GM12878 (cell line): ENCODE data around the gene ADNP2. TPM values are rescaled to one million over a fixed set of nuclear protein-coding genes. Genes with fewer than 3 reads are reported as not detected.

Source experiments
- ATAC-seq: fragments of 200-7000 bp; cut with Tn5 transposase; 3 replicates; pipeline ENCODE4 v1.9.1; 2020; ENCODE audit warnings: mild to moderate bottlenecking, moderate library complexity
- BruUV-seq: library from RNA; stranded (reverse); fragments of 400-500 nt; replicated peaks from 2 replicates; lab custom pipeline; 2021; lab: Mats Ljungman, UMichigan
- CTCF ChIA-PET: fragments of 300-600 bp; sonication (Branson Sonifier 250); formaldehyde crosslinking; extraction: SDS; loops from one replicate; lab custom pipeline; 2021; ENCODE audit warnings: inconsistent platforms; lab: Yijun Ruan, JAX
- POLR2A ChIA-PET: fragments of 350-600 bp; formaldehyde crosslinking; extraction: SDS; loops from one replicate; lab custom pipeline; 2021; ENCODE audit warnings: inconsistent platforms; lab: Charles Lee
- RAD21 ChIA-PET: fragments of 300-600 bp; sonication (Branson Sonifier 250); formaldehyde crosslinking; loops from one replicate; lab custom pipeline; 2023; ENCODE audit warnings: antibody characterized with exemption; ENCODE audit not compliant: unreplicated experiment; lab: Charles Lee
- SMC1A ChIA-PET: fragments of 300-600 bp; sonication (Branson Sonifier 250); formaldehyde crosslinking; loops from one replicate; lab custom pipeline; 2023; ENCODE audit not compliant: unreplicated experiment, uncharacterized antibody; lab: Charles Lee
- DNase-seq: peaks from one replicate; pipeline ENCODE4 v3.0.0-alpha.2; 2011; ENCODE audit warnings: low read depth, low spot score
- FAIRE-seq: peaks from 3 replicates; lab custom pipeline; 2011; peaks lifted over from hg19 to GRCh38; lab: Jason Lieb, UNC
- H2AFZ ChIP-seq: 2 replicates; pipeline ENCODE4 v1.6.0; 2011; ENCODE audit warnings: low read depth, low read length, control low read depth; ENCODE audit not compliant: control insufficient read depth
- H3K27ac ChIP-seq: 2 replicates; pipeline ENCODE4 v1.5.1; 2011; ENCODE audit warnings: control low read depth; ENCODE audit not compliant: control insufficient read depth, insufficient read depth
- H3K27me3 ChIP-seq, 2 experiments: replicated peaks in 1 of 2; 2 replicates each; pipeline versions ENCODE4 v1.6.0 to v1.6.1; 2011; ENCODE audit warnings: low read length in 1 of 2; ENCODE audit not compliant: control insufficient read depth in 2 of 2, insufficient read depth in 2 of 2
- H3K36me3 ChIP-seq, 2 experiments: 2 replicates each; pipeline ENCODE4 v1.5.1; 2011; ENCODE audit warnings: low read length in 1 of 2; ENCODE audit not compliant: control insufficient read depth in 2 of 2, insufficient read depth in 2 of 2
- H3K4me1 ChIP-seq: 2 replicates; pipeline ENCODE4 v1.6.1; 2011; ENCODE audit warnings: mild to moderate bottlenecking, low read length, moderate library complexity, mixed read lengths; ENCODE audit not compliant: control insufficient read depth, insufficient read depth
- H3K4me2 ChIP-seq: 2 replicates; pipeline ENCODE4 v1.6.0; 2011; ENCODE audit warnings: control low read depth; ENCODE audit not compliant: control insufficient read depth, insufficient read depth
- H3K4me3 ChIP-seq: fragments of 200-600 bp; sonication (generic); 2 replicates; pipeline ENCODE4 v1.5.1; 2016
- H3K79me2 ChIP-seq: 2 replicates; pipeline ENCODE4 v1.6.0; 2011; ENCODE audit warnings: low read length; ENCODE audit not compliant: control insufficient read depth, insufficient read depth
- H3K9ac ChIP-seq: 2 replicates; pipeline ENCODE4 v1.8.0; 2011; ENCODE audit warnings: low read length, control low read depth, mixed read lengths; ENCODE audit not compliant: control insufficient read depth, insufficient read depth
- H3K9me3 ChIP-seq: replicated peaks from 3 replicates; pipeline ENCODE4 v1.5.1; 2011; ENCODE audit warnings: mild to moderate bottlenecking, low read length; ENCODE audit not compliant: control insufficient read depth, insufficient read depth
- H4K20me1 ChIP-seq: 2 replicates; pipeline ENCODE4 v1.6.0; 2011; ENCODE audit not compliant: control insufficient read depth, insufficient read depth
- CBX5 ChIP-seq: sonication (generic); IDR thresholded peaks from 2 replicates; pipeline ENCODE4 v1.6.1; 2016; ENCODE audit warnings: low read depth, moderate library complexity, mild to moderate bottlenecking, inconsistent platforms
- CHD1 ChIP-seq: IDR thresholded peaks from 2 replicates; pipeline ENCODE4 v1.6.1; 2012; ENCODE audit warnings: low read depth, low read length, improper control_type of control experiment
- CUX1 ChIP-seq: IDR thresholded peaks from 2 replicates; pipeline ENCODE4 v1.6.1; 2012; ENCODE audit warnings: improper control_type of control experiment, low read depth, low read length; ENCODE audit not compliant: insufficient replicate concordance
- E2F8 ChIP-seq: fragments of 450-650 bp; IDR thresholded peaks from 2 replicates; pipeline ENCODE4 v1.6.1; 2018; ENCODE audit warnings: mild to moderate bottlenecking, low read depth, moderate library complexity; ENCODE audit not compliant: partially characterized antibody
- KLF5 ChIP-seq: fragments of 450-650 bp; IDR thresholded peaks from 2 replicates; pipeline ENCODE4 v1.6.1; 2014; ENCODE audit warnings: mild to moderate bottlenecking; ENCODE audit not compliant: partially characterized antibody
- NR2F1 ChIP-seq: fragments of 450-650 bp; conservative IDR thresholded peaks from 2 replicates; pipeline ENCODE4 v1.6.1; 2017; ENCODE audit warnings: mild to moderate bottlenecking
- PML ChIP-seq: IDR thresholded peaks from 2 replicates; pipeline ENCODE4 v1.6.1; 2012; ENCODE audit warnings: low read length, inconsistent platforms
- RCOR1 ChIP-seq: conservative IDR thresholded peaks from 2 replicates; pipeline ENCODE4 v1.6.1; 2012; ENCODE audit warnings: low read depth, low read length, improper control_type of control experiment
- SREBF1 ChIP-seq: IDR thresholded peaks from 2 replicates; pipeline ENCODE4 v1.6.1; 2012; ENCODE audit warnings: mild to moderate bottlenecking, low read length
- YBX1 ChIP-seq: fragments of 450-650 bp; IDR thresholded peaks from 2 replicates; pipeline ENCODE4 v1.6.1; 2016; ENCODE audit warnings: antibody characterized with exemption
- WGBS: methylation state at CpG from one replicate; pipeline ENCODE4 v1.1.6; 2016; ENCODE audit warnings: low lambda C conversion rate; ENCODE audit not compliant: insufficient replicate concordance, insufficient coverage; ENCODE audit errors: missing lambda C conversion rate; 5-methylcytosine and 5-hydroxymethylcytosine counted together
- in situ Hi-C: fragments of 300-500 bp; cut with MboI; formaldehyde crosslinking; loops from 9 replicates; pipeline ENCODE4 v1.14.3; 2018; ENCODE audit warnings: mixed read lengths
- intact Hi-C: fragments of 100-400 bp; cut with micrococcal nuclease; formaldehyde crosslinking; loops from one replicate; pipeline ENCODE4 v1.14.2; 2022; ENCODE audit not compliant: unreplicated experiment
- polyA plus RNA-seq, 11 experiments: library from polyadenylated mRNA; depleted of rRNA in 4 of 11; unstranded in 6 of 11; stranded (reverse) in 5 of 11; fragments of >200 nt; fragmentation: Nextera tagmentation in 4 of 11; fragmentation: Illumina TruSeq in 1 of 11; extraction: Ambion mirVana in 4 of 11; extraction: Trizol in 1 of 11; gene quantifications; 1 replicate in 1 of 11; 2 replicates in 10 of 11; pipeline versions ENCODE4 v1.2.1 to v1.2.3, GENCODE V29; 2011 to 2016; ENCODE audit warnings: inconsistent platforms in 2 of 11, missing spikeins in 2 of 11, low read depth in 1 of 11
- total RNA-seq, 4 experiments: library from RNA; depleted of rRNA in 3 of 4; stranded (reverse); fragments of >200 nt in 3 of 4; fragmentation: Illumina TruSeq in 1 of 4; extraction: Trizol in 1 of 4; gene quantifications; 2 replicates each; pipeline versions ENCODE4 v1.2.1 to v1.2.3, GENCODE V29; 2013 to 2021

The ADNP2 gene
- total and polyA plus RNA-seq, 10 of the 15 experiments (the other 5 are each of a cell fraction or from before 2014, with no cell fraction given) = 3.7 to 25.1 (median 13.0) TPM

- H3K79me2 ChIP-seq = peaks cover 9% of the 10 kb centered on the region
- no peak overlapping the region for H3K27ac ChIP-seq
- no peak overlapping the region for H2AFZ ChIP-seq
- no peaks in the 10 kb centered on the region; the same call in 1 of the 2 replicates for H3K4me1 ChIP-seq
- intact Hi-C loops (no loop called here), in situ Hi-C loops (no loop called here)
- RAD21 ChIA-PET = no interaction called here
- no peaks in the 10 kb centered on the region for H3K9me3 ChIP-seq
- H3K27me3 ChIP-seq = no peaks in the 10 kb centered on the region
- CTCF ChIA-PET = interaction anchor here (1.3 to 2.3 kb wide), 2 partner anchors 18 to 29 kb away, joined by 3 to 6 read pairs; no protein-coding TSS in a partner anchor
- H3K36me3 ChIP-seq = no peaks in the 10 kb centered on the region; a peak in 1 of 4 replicates
- ATAC-seq = no peak
- TF ChIP-seq CBX5 = no peak
- TF ChIP-seq CUX1 = no peak
- no peak for TF ChIP-seq KLF5
- TF ChIP-seq RCOR1 = no peak
- TF ChIP-seq PML = no peak
- TF ChIP-seq YBX1 = no peak
- TF ChIP-seq NR2F1 = no peak
- TF ChIP-seq SREBF1 = no peak
- no peak for TF ChIP-seq E2F8
- no peak for TF ChIP-seq CHD1
- TF ChIP-seq, all 136 proteins: peak for 0
- ChIA-PET POLR2A (no interaction called here), SMC1A (interaction anchor here (1.2 to 2.4 kb wide), 3 partner anchors 12 to 83 kb away, joined by 3 to 8 read pairs (median 3); no protein-coding TSS in a partner anchor)
- H3K4me2 ChIP-seq = no peak overlapping the region
- no peak overlapping the region for H3K9ac ChIP-seq
- DNase-seq (no peak), FAIRE-seq (no peak)
- WGBS = 0% methylated on average over 1 of the region's 5 CpGs
- no peaks in the 10 kb centered on the region for H4K20me1 ChIP-seq
- BruUV-seq = no TSS peak
- H3K4me3 ChIP-seq = no peak overlapping the region
These were observed 21.5 kb downstream of the ADNP2 start for GRCh38 chr18:80130555-80130954.
